Measurements from ENCODE around the gene NKX6-2.

- TF ChIP-seq, protein P1, sequence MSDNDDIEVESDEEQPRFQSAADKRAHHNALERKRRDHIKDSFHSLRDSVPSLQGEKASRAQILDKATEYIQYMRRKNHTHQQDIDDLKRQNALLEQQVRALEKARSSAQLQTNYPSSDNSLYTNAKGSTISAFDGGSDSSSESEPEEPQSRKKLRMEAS (IDR thresholded peaks at IDR 0.05) = no peak
- TF ChIP-seq CTCF (IDR thresholded peaks at IDR 0.05; ENCODE audit: low read depth, low read length, missing input control) (no peak), FOXA1 (IDR thresholded peaks at IDR 0.05) (no peak), NR2F2 (IDR thresholded peaks at IDR 0.05) (no peak), GABPA (IDR thresholded peaks at IDR 0.05 in 1 of 2, conservative IDR thresholded peaks at IDR 0.05 in 1 of 2) (no peak), TAF1 (conservative IDR thresholded peaks at IDR 0.05) (no peak), ATF3 (IDR thresholded peaks at IDR 0.05) (no peak), EGR1 (IDR thresholded peaks at IDR 0.05; ENCODE audit: low read depth in 2 of 2) (no peak), SP1 (IDR thresholded peaks at IDR 0.05) (no peak)
Observed at GRCh38 chr10:132834891-132835847, 49.2 kb upstream of the NKX6-2 start.
